Measurements from ENCODE around the gene TM9SF3.

TM9SF3 gene

DNA sequence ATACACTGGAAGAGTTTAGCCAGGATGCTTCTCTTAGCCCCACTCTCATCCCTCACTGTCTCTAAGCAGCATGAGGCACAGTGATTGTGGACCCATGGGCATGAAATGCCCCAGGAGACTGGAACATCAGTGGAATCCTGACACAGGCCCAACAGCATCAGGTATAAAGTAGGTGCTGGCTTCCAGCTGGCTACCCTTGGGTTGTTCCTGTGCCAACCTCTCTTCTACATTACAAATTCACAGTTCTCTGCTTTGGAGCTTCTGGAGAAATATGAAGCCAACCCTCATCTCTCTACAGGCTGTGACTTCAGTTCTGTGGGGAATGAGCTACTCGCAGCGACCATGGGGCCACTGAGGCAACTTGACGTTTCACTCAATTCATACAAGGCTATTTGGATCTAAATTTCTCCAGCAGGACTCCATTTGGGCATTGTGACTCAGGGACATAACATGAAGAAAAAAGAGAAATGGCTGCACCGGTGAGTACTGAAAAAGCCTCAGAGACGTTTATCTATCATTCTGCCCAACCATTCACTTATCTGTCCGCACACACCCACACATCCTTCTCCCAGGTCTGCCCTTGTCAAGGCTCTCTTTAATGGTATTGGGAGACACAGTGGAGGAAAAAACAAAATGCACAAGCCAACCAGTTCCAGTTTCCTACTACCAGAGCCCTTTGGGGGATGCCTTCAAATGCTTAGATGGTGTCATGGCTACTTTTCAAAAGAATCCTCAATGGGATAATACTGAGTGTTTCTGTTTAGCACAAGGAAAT, 35.4 kb upstream of the TM9SF3 start:
- Histone ChIP-seq H3K36me3 (ENCODE audit: low read length) (peaks cover 40% of the 10 kb centered on the region; the same call in 1 of the 2 replicates), H3K27ac (ENCODE audit: low read depth, low read length) (no peak overlapping the region), H3K4me2 (ENCODE audit: low read depth, low read length, poor library complexity, severe bottlenecking) (no peak overlapping the region), H4K20me1 (ENCODE audit: low read depth, low read length) (no peaks in the 10 kb centered on the region), H3K27me3 (ENCODE audit: low read length) (no peaks in the 10 kb centered on the region), H3K4me3 (ENCODE audit: insufficient read depth, low read length, poor library complexity, severe bottlenecking) (no peak overlapping the region), H3K9me2 (replicated peaks; ENCODE audit: insufficient read depth, low read length) (no peaks in the 10 kb centered on the region), H3K79me2 (ENCODE audit: insufficient read depth, low read length) (0 out of 2 replicates have a peak, but pooled peaks cover 8% of the 10 kb centered on the region), H3F3A (ENCODE audit: insufficient read depth) (no peaks in the 10 kb centered on the region), H3K9ac (ENCODE audit: low read length) (no peak overlapping the region), H2AFZ (ENCODE audit: low read depth, low read length, severe bottlenecking) (no peak overlapping the region), H3K9me3 (ENCODE audit: insufficient read depth, low read length) (no peaks in the 10 kb centered on the region)
- TF ChIP-seq, protein P1, sequence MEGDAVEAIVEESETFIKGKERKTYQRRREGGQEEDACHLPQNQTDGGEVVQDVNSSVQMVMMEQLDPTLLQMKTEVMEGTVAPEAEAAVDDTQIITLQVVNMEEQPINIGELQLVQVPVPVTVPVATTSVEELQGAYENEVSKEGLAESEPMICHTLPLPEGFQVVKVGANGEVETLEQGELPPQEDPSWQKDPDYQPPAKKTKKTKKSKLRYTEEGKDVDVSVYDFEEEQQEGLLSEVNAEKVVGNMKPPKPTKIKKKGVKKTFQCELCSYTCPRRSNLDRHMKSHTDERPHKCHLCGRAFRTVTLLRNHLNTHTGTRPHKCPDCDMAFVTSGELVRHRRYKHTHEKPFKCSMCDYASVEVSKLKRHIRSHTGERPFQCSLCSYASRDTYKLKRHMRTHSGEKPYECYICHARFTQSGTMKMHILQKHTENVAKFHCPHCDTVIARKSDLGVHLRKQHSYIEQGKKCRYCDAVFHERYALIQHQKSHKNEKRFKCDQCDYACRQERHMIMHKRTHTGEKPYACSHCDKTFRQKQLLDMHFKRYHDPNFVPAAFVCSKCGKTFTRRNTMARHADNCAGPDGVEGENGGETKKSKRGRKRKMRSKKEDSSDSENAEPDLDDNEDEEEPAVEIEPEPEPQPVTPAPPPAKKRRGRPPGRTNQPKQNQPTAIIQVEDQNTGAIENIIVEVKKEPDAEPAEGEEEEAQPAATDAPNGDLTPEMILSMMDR (IDR thresholded peaks at IDR 0.05; ENCODE audit: insufficient read depth, low read length, poor library complexity, severe bottlenecking) = no peak
- TF ChIP-seq EZH2phosphoT487 (conservative IDR thresholded peaks at IDR 0.05; ENCODE audit: low read length) = no peak

DNA sequence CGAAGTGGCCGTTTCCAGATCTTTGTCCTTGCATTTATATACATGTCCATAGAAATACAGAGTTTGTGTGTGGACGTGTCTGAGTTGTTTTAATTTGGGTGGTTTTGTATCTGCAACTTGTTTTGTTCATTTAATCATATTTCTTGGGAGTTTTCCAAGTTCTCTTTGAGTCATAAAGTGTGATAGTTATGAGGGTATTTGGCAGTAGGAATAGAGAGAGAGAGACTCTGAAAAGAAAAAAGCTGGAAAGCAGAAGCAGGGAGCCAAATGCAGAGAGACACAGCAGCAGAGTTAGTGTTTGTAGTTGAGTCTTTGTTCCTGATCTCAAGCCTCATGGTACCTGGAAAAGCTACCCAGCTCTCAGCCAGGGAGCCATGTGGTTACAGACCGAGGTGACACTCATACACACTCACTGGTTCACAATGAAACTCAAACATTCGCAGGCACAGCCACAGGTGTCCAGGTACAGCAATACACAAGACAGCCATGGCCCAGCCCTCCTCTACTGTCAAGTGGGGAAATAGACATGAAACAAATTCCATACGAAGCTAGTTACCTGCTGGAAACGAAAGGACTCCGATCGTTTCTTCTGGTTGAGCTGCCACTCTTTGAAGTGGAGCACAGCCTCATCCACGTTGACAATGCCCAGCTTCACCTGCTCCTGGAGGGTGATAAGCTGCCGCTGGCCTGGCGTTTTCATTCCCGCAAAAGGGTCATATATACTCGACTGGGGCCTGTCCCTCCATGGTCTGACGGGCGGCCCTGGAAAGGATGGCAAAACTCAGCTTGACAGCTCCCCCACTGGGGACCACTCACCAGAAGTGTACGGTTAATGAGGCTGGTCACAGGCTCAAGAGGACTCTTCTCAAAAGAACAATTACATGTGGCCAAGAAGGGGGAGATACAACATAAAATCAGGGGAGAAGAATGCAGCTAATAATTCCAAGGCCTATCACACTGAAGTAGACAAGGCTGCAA, 33.3 kb upstream of the TM9SF3 start:
- Histone ChIP-seq H3K27ac (ENCODE audit: low read depth, low read length) (no peak overlapping the region), H2AFZ (ENCODE audit: low read depth, low read length, severe bottlenecking) (no peak overlapping the region), H3K27me3 (ENCODE audit: low read length) (no peaks in the 10 kb centered on the region), H3K4me2 (ENCODE audit: low read depth, low read length, poor library complexity, severe bottlenecking) (no peak overlapping the region), H3K36me3 (ENCODE audit: low read length) (peaks cover 32% of the 10 kb centered on the region; the same call in 1 of the 2 replicates), H3K9me2 (replicated peaks; ENCODE audit: insufficient read depth, low read length) (no peaks in the 10 kb centered on the region), H3K4me3 (ENCODE audit: insufficient read depth, low read length, poor library complexity, severe bottlenecking) (no peak overlapping the region), H4K20me1 (ENCODE audit: low read depth, low read length) (no peaks in the 10 kb centered on the region), H3K79me2 (ENCODE audit: insufficient read depth, low read length) (0 out of 2 replicates have a peak, but pooled peaks cover 8% of the 10 kb centered on the region), H3F3A (ENCODE audit: insufficient read depth) (no peaks in the 10 kb centered on the region), H3K9me3 (ENCODE audit: insufficient read depth, low read length) (no peaks in the 10 kb centered on the region), H3K9ac (ENCODE audit: low read length) (no peak overlapping the region)
- TF ChIP-seq EZH2phosphoT487 (conservative IDR thresholded peaks at IDR 0.05; ENCODE audit: low read length) = no peak
- TF ChIP-seq, protein P1 (IDR thresholded peaks at IDR 0.05; ENCODE audit: insufficient read depth, low read length, poor library complexity, severe bottlenecking) = no peak

- Histone ChIP-seq H3K4me2 (ENCODE audit: low read depth, low read length, poor library complexity, severe bottlenecking) (no peak overlapping the region), H3K27ac (ENCODE audit: low read depth, low read length) (no peak overlapping the region), H3F3A (ENCODE audit: insufficient read depth) (no peaks in the 10 kb centered on the region), H3K9me2 (replicated peaks; ENCODE audit: insufficient read depth, low read length) (no peaks in the 10 kb centered on the region), H3K36me3 (ENCODE audit: low read length) (peaks cover 29% of the 10 kb centered on the region; the same call in 1 of the 2 replicates), H3K79me2 (ENCODE audit: insufficient read depth, low read length) (0 out of 2 replicates have a peak, but pooled peaks cover 8% of the 10 kb centered on the region), H2AFZ (ENCODE audit: low read depth, low read length, severe bottlenecking) (no peak overlapping the region), H3K9ac (ENCODE audit: low read length) (no peak overlapping the region), H3K27me3 (ENCODE audit: low read length) (no peaks in the 10 kb centered on the region), H3K4me3 (ENCODE audit: insufficient read depth, low read length, poor library complexity, severe bottlenecking) (no peak overlapping the region), H4K20me1 (ENCODE audit: low read depth, low read length) (no peaks in the 10 kb centered on the region), H3K9me3 (ENCODE audit: insufficient read depth, low read length) (no peaks in the 10 kb centered on the region)
- TF ChIP-seq, protein P1 (IDR thresholded peaks at IDR 0.05; ENCODE audit: insufficient read depth, low read length, poor library complexity, severe bottlenecking) = no peak
- TF ChIP-seq EZH2phosphoT487 (conservative IDR thresholded peaks at IDR 0.05; ENCODE audit: low read length) = no peak
Observed at GRCh38 chr10:96619120-96619519, 32.3 kb upstream of the TM9SF3 start.
